Mesothelial cell of epicardium (in vitro differentiated cells): ENCODE data around the gene PIK3IP1. TPM values are rescaled to one million over a fixed set of nuclear protein-coding genes. Genes with fewer than 3 reads are reported as not detected.
"Not testable (repeated sequence)": the region's sequence is repeated elsewhere in the genome, so short reads cannot be mapped to it uniquely, and the experiment has no call there.

ENCODE experiments used
- DNase-seq, 2 experiments: peaks; one replicate each; pipeline ENCODE4 v3.0.0; 2021; ENCODE audit warnings: low spot score in 2 of 2; ENCODE audit not compliant: unreplicated experiment in 2 of 2
- H3K27ac Mint-ChIP-seq: 2 replicates; pipeline ENCODE4 v1.8.0; 2021; ENCODE audit warnings: mixed read lengths
- H3K27me3 Mint-ChIP-seq: 2 replicates; pipeline ENCODE4 v1.8.0; 2021; ENCODE audit warnings: low read depth, mixed read lengths
- H3K36me3 Mint-ChIP-seq: 2 replicates; pipeline ENCODE4 v1.8.0; 2021; ENCODE audit warnings: mixed read lengths
- H3K4me1 Mint-ChIP-seq: 2 replicates; pipeline ENCODE4 v1.8.0; 2021; ENCODE audit warnings: mixed read lengths
- H3K4me3 Mint-ChIP-seq: 2 replicates; pipeline ENCODE4 v1.8.0; 2021; ENCODE audit warnings: mild to moderate bottlenecking, moderate library complexity, mixed read lengths
- H3K9me3 Mint-ChIP-seq: 2 replicates; pipeline ENCODE4 v1.8.0; 2021; ENCODE audit warnings: mixed read lengths
- CTCF ChIP-seq: fragments of 200-600 bp; sonication (generic); IDR thresholded peaks from one replicate; pipeline ENCODE4 v1.5.0; 2021; ENCODE audit warnings: antibody characterized with exemption; ENCODE audit not compliant: unreplicated experiment
- total RNA-seq: library from RNA; stranded (reverse); gene quantifications from 3 replicates; pipeline ENCODE4 v1.2.1, GENCODE V29; 2021

Gene PIK3IP1
- total RNA-seq, 1 donor from 2014 or later, result 19.1 TPM

- H3K27me3 Mint-ChIP-seq, result no peaks in the 10 kb centered on the region
- H3K36me3 Mint-ChIP-seq, result peaks cover 39% of the 10 kb centered on the region
- H3K27ac Mint-ChIP-seq, result no peak overlapping the region
- H3K4me3 Mint-ChIP-seq, result no peak overlapping the region
- no peak for TF ChIP-seq CTCF
- no peak for DNase-seq
- H3K9me3 Mint-ChIP-seq, result no peaks in the 10 kb centered on the region
- no peaks in the 10 kb centered on the region for H3K4me1 Mint-ChIP-seq
Measured at GRCh38 chr22:31323578-31324550, 31.6 kb upstream of the PIK3IP1 start.

GRCh38 chr22:31321421-31321820, 29.1 kb upstream of the PIK3IP1 start:
- DNase-seq, result no peak
- no peaks in the 10 kb centered on the region for H3K4me1 Mint-ChIP-seq
- no peaks in the 10 kb centered on the region for H3K27me3 Mint-ChIP-seq
- no peak for TF ChIP-seq CTCF
- H3K36me3 Mint-ChIP-seq, result peaks cover 24% of the 10 kb centered on the region
- no peaks in the 10 kb centered on the region for H3K9me3 Mint-ChIP-seq
- no peak overlapping the region for H3K27ac Mint-ChIP-seq
- H3K4me3 Mint-ChIP-seq, result no peak overlapping the region

- H3K27ac Mint-ChIP-seq, H3K4me3 Mint-ChIP-seq, DNase-seq, H3K27me3 Mint-ChIP-seq: not testable (repeated sequence)
- Mint-ChIP-seq H3K36me3 (peaks cover 16% of the 10 kb centered on the region), H3K4me1 (peaks cover 15% of the 10 kb centered on the region), H3K9me3 (peaks cover 21% of the 10 kb centered on the region)
Measured at GRCh38 chr22:31314220-31314619, 21.9 kb upstream of the PIK3IP1 start.

- Mint-ChIP-seq H3K36me3 (peaks cover 16% of the 10 kb centered on the region), H3K4me3 (no peak overlapping the region), H3K4me1 (peaks cover 17% of the 10 kb centered on the region), H3K27me3 (no peaks in the 10 kb centered on the region), H3K27ac (peak overlapping the region; percentile 64), H3K9me3 (peaks cover 21% of the 10 kb centered on the region)
- peak; percentile 81 for TF ChIP-seq CTCF
- DNase-seq, result peak in 1 of 2 experiments; percentile 74
Measured at GRCh38 chr22:31313366-31314147, 21.3 kb upstream of the PIK3IP1 start.

GRCh38 chr22:31308181-31308580, 15.9 kb upstream of the PIK3IP1 start:
- Mint-ChIP-seq H3K27ac (no peak overlapping the region), H3K36me3 (no peaks in the 10 kb centered on the region), H3K4me1 (peaks cover 18% of the 10 kb centered on the region), H3K9me3 (peaks cover 3% of the 10 kb centered on the region), H3K27me3 (no peaks in the 10 kb centered on the region), H3K4me3 (no peak overlapping the region)
- no peak for TF ChIP-seq CTCF
- DNase-seq, result no peak

- Mint-ChIP-seq H3K27me3 (no peaks in the 10 kb centered on the region), H3K36me3 (no peaks in the 10 kb centered on the region), H3K9me3 (peaks cover 3% of the 10 kb centered on the region), H3K4me3 (no peak overlapping the region), H3K4me1 (peaks cover 8% of the 10 kb centered on the region), H3K27ac (no peak overlapping the region)
- TF ChIP-seq CTCF, result no peak
- DNase-seq, result no peak
Measured at GRCh38 chr22:31305194-31305593, 12.9 kb upstream of the PIK3IP1 start.
